Measurements from ENCODE around the gene B3GALT6. TPM values are rescaled to one million over a fixed set of nuclear protein-coding genes. Genes with fewer than 3 reads are reported as not detected.
A peak's percentile ranks its signal among the peaks of the same experiment; 100 is the strongest.

The B3GALT6 gene
- total and polyA plus RNA-seq, 2 donors (not counting 1 experiment from before 2014, with no cell fraction given) = 17.9 to 19.3 TPM

DNA sequence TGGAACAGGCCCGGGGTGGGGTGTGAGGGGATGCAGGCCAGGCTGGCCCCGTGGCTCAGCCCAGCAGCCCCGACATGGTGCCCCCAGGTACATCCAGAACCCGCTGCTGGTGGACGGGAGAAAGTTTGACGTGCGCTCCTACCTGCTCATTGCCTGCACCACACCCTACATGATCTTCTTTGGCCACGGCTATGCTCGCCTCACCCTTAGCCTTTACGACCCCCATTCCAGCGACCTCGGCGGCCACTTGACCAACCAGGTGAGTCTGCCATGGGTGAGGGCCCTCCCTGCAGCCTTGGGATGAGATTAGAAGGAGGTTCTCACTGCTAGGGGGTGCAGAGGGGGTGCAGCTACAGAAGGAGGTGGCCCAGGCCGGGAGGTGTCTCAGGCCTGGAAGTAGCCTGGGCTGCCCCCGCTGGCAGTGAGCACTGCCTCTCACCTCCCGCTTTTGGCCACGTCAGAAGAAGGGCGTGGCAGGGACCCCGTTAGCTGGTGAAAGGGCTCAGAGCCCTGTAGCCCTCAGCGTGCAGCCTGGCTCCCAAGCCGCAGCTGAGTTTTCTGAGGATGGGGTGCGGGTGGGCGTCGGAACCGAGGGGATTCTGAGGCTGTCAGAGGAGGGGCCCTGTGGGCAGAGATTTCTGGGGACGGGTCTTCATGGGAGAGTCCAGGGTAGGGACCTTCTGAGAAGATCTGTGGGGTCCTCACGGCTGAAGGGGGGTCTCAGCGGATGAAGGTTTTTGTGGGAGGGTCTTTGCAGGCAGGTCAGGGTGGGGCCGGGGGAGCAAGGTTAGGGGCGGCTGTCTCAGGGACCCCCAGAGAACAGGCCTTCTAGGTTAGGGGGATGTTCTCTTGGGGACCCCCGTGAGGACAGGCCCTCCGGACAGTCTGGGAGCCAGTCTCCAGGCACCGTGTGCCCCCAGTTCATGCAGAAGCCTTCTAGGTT, 47.9 kb upstream of the B3GALT6 start:
- no peaks in the 10 kb centered on the region for H3K9me3 ChIP-seq (ENCODE audit: control insufficient read depth, insufficient read depth, low read depth, low read length)
- H3K27me3 ChIP-seq (ENCODE audit: control insufficient read depth, insufficient read depth, low read length) = peaks cover 3% of the 10 kb centered on the region
- H3K4me1 ChIP-seq (ENCODE audit: control insufficient read depth, extremely low read depth, insufficient read depth, low read length) = no peaks in the 10 kb centered on the region
- H3K4me2 ChIP-seq (ENCODE audit: extremely low read depth, insufficient read depth, low read length) = no peak overlapping the region
- no peak overlapping the region for H3K9ac ChIP-seq (ENCODE audit: insufficient read depth, low read length)
- H3K36me3 ChIP-seq (ENCODE audit: control insufficient read depth, insufficient read depth, low read length) = no peaks in the 10 kb centered on the region
- H3K79me2 ChIP-seq (ENCODE audit: control insufficient read depth, insufficient read depth, low read length) = no peaks in the 10 kb centered on the region
- no peak overlapping the region for H3K4me3 ChIP-seq (replicated peaks in 1 of 4; ENCODE audit: control extremely low read depth in 1 of 4, insufficient read depth in 1 of 4, low read depth in 3 of 4, low read length in 4 of 4)
- no peak for TF ChIP-seq EZH2 (IDR thresholded peaks at IDR 0.05; ENCODE audit: low read length, missing control alignments)
- TF ChIP-seq, protein P1, sequence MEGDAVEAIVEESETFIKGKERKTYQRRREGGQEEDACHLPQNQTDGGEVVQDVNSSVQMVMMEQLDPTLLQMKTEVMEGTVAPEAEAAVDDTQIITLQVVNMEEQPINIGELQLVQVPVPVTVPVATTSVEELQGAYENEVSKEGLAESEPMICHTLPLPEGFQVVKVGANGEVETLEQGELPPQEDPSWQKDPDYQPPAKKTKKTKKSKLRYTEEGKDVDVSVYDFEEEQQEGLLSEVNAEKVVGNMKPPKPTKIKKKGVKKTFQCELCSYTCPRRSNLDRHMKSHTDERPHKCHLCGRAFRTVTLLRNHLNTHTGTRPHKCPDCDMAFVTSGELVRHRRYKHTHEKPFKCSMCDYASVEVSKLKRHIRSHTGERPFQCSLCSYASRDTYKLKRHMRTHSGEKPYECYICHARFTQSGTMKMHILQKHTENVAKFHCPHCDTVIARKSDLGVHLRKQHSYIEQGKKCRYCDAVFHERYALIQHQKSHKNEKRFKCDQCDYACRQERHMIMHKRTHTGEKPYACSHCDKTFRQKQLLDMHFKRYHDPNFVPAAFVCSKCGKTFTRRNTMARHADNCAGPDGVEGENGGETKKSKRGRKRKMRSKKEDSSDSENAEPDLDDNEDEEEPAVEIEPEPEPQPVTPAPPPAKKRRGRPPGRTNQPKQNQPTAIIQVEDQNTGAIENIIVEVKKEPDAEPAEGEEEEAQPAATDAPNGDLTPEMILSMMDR (conservative IDR thresholded peaks at IDR 0.05 in 1 of 2, IDR thresholded peaks at IDR 0.05 in 1 of 2; ENCODE audit: low read depth in 1 of 2, low read length in 2 of 2) = no peak
- H4K20me1 ChIP-seq (ENCODE audit: control insufficient read depth, extremely low read depth, insufficient read depth, low read length) = no peaks in the 10 kb centered on the region
- no peak overlapping the region for H2AFZ ChIP-seq (ENCODE audit: low read length)
- H3K27ac ChIP-seq (ENCODE audit: insufficient read depth, low read length) = no peak overlapping the region
- no peak for DNase-seq (ENCODE audit: low read depth in 2 of 2)

GRCh38 chr1:1185101-1185765, 46.8 kb upstream of the B3GALT6 start:
- DNase-seq (ENCODE audit: low read depth in 2 of 2) = no peak

DNA sequence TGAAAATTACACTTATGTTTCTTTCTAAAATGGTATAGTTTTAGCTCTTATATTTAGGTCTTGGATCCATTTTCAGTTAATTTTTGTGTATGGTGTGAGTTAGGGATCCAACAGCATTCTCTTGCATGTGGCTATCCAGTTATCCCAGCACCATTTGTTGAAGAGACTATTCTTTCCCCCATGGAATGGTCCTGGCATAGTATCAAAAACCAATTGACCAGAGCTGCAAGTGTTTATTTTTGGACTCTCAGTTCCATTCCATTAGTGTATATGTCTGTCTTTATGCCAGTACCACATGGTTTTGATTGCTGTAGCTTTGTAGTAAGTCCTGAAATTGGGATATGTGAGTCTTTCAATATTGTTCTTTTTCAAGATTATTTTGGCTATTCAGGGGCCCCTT, 44.1 kb upstream of the B3GALT6 start:
- H3K9ac ChIP-seq (ENCODE audit: insufficient read depth, low read length) = no peak overlapping the region
- H3K4me2 ChIP-seq (ENCODE audit: extremely low read depth, insufficient read depth, low read length) = no peak overlapping the region
- no peaks in the 10 kb centered on the region for H3K9me3 ChIP-seq (ENCODE audit: control insufficient read depth, insufficient read depth, low read depth, low read length)
- H3K27me3 ChIP-seq (ENCODE audit: control insufficient read depth, insufficient read depth, low read length) = no peaks in the 10 kb centered on the region
- no peak for TF ChIP-seq EZH2 (IDR thresholded peaks at IDR 0.05; ENCODE audit: low read length, missing control alignments)
- TF ChIP-seq, protein P1 (conservative IDR thresholded peaks at IDR 0.05 in 1 of 2, IDR thresholded peaks at IDR 0.05 in 1 of 2; ENCODE audit: low read depth in 1 of 2, low read length in 2 of 2) = no peak
- no peaks in the 10 kb centered on the region for H4K20me1 ChIP-seq (ENCODE audit: control insufficient read depth, extremely low read depth, insufficient read depth, low read length)
- H3K4me1 ChIP-seq (ENCODE audit: control insufficient read depth, extremely low read depth, insufficient read depth, low read length) = no peaks in the 10 kb centered on the region
- no peak overlapping the region for H3K4me3 ChIP-seq (replicated peaks in 1 of 4; ENCODE audit: control extremely low read depth in 1 of 4, insufficient read depth in 1 of 4, low read depth in 3 of 4, low read length in 4 of 4)
- H3K36me3 ChIP-seq (ENCODE audit: control insufficient read depth, insufficient read depth, low read length) = no peaks in the 10 kb centered on the region
- no peak overlapping the region for H2AFZ ChIP-seq (ENCODE audit: low read length)
- no peak overlapping the region for H3K27ac ChIP-seq (ENCODE audit: insufficient read depth, low read length)
- H3K79me2 ChIP-seq (ENCODE audit: control insufficient read depth, insufficient read depth, low read length) = no peaks in the 10 kb centered on the region
- DNase-seq (ENCODE audit: low read depth in 2 of 2) = peak; percentile 46 to 71

More at GRCh38 chr1:1185101-1185765, 46.8 kb upstream of the B3GALT6 start:
- Histone ChIP-seq H3K27ac (ENCODE audit: insufficient read depth, low read length) (no peak overlapping the region), H3K9ac (ENCODE audit: insufficient read depth, low read length) (no peak overlapping the region), H3K4me1 (ENCODE audit: control insufficient read depth, extremely low read depth, insufficient read depth, low read length) (no peaks in the 10 kb centered on the region), H3K27me3 (ENCODE audit: control insufficient read depth, insufficient read depth, low read length) (no peaks in the 10 kb centered on the region), H3K79me2 (ENCODE audit: control insufficient read depth, insufficient read depth, low read length) (no peaks in the 10 kb centered on the region), H3K36me3 (ENCODE audit: control insufficient read depth, insufficient read depth, low read length) (no peaks in the 10 kb centered on the region), H4K20me1 (ENCODE audit: control insufficient read depth, extremely low read depth, insufficient read depth, low read length) (no peaks in the 10 kb centered on the region), H2AFZ (ENCODE audit: low read length) (no peak overlapping the region), H3K9me3 (ENCODE audit: control insufficient read depth, insufficient read depth, low read depth, low read length) (no peaks in the 10 kb centered on the region), H3K4me3 (replicated peaks in 1 of 4; ENCODE audit: control extremely low read depth in 1 of 4, insufficient read depth in 1 of 4, low read depth in 3 of 4, low read length in 4 of 4) (no peak overlapping the region), H3K4me2 (ENCODE audit: extremely low read depth, insufficient read depth, low read length) (no peak overlapping the region)
- TF ChIP-seq, protein P1 (conservative IDR thresholded peaks at IDR 0.05 in 1 of 2, IDR thresholded peaks at IDR 0.05 in 1 of 2; ENCODE audit: low read depth in 1 of 2, low read length in 2 of 2) = no peak
- TF ChIP-seq EZH2 (IDR thresholded peaks at IDR 0.05; ENCODE audit: low read length, missing control alignments) = no peak

All from fibroblast of lung (primary cell).